ENCODE data around the gene GKN1. TPM values are rescaled to one million over a fixed set of nuclear protein-coding genes. Genes with fewer than 3 reads are reported as not detected.

Gene GKN1
- total and polyA plus RNA-seq, 2 of the 8 experiments (the other 6 are each of a cell fraction or from before 2014, with no cell fraction given): not detected

DNA sequence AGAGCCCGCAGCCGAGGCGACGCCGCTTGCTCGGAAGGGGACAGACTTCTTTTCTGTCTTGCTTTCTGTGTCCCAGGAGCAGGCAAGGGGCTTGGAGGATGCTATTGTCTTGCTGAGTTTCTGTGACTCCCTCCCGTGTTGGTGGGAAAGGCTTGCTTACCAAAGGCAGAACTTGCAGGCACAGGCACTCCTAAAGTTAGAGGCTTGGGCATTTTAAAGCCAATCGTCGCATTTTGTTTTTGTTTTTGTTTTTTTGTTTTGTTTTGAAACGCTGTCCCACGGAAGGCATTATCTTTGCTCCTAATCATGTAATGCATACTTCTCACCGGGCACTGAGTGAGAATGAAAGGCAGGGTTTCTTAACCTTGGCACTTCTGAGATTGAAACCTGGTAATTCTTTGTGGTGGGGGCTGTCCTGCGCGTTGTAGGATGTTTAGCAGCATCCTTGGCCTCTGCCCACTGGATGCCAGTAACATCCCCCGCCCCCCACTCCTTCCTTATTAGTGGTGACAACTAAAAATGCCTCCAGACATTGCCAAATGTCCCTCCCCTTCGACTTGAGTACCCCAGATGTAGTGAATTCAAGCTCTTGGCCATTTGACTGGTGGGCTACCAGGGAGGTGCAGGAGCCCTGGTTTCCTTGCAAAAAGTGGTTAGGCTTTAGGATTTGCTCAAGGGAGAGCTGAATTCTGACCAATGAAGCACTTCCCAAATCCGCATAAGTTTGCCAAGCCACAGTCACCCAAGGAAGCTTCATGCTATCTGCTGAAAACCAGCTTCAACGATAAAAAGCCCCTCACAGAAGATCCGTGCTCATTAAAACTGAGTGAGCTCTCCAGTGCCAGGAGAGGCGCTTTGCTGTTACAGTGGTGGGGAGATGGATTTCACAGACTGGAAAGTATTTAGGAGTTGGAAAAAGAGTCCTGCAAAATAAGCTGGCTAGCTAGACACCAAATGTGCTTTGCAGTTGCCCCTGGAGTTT lies 39.7 kb downstream of the GKN1 start (continued):
- TF ChIP-seq CHD7 (IDR thresholded peaks at IDR 0.05; ENCODE audit: insufficient replicate concordance, low read length) (no peak), CHD2 (IDR thresholded peaks at IDR 0.05; ENCODE audit: low read length) (no peak), CEBPB (IDR thresholded peaks at IDR 0.05; ENCODE audit: low read depth, low read length) (no peak), CREB1 (IDR thresholded peaks at IDR 0.05) (no peak)
